Dermis microvascular lymphatic vessel endothelial cell (primary cell): Measurements from ENCODE around the gene AFF3. TPM values are rescaled to one million over a fixed set of nuclear protein-coding genes. Genes with fewer than 3 reads are reported as not detected.

ENCODE experiments used
- DNase-seq, 2 donors: peaks; one replicate each; pipeline versions ENCODE4 v3.0.0 to v3.0.0-alpha.2; 2010; ENCODE audit warnings: low read depth in 2 of 2
- total RNA-seq: library from RNA; depleted of rRNA; stranded (reverse); fragments of >200 nt; gene quantifications from 2 replicates; pipeline ENCODE4 v1.2.1, GENCODE V29; 2014

AFF3 gene
- total RNA-seq, 1 donor from 2014 or later, result under 0.01 TPM

GRCh38 chr2:99640635-99641151, 501.7 kb downstream of the AFF3 start:
- DNase-seq, result no peak

DNA sequence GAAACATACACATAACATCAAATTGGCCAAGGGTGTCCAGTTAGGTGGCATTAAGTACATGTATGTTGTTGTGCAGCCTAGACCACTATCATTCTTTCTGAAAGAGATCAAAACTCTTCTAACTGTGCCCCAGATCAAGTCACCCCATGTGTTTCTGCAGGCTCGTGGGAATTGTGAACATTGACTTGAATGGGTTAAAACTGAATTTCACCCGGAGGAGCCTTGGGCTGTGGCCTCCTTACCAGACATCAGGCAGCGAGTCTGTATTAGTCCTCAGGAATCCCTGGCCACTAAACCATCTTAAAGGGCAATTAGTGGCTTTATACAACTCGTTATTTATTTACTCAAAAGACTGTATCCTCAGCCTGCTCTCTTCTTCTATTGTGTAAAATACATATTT, 503.6 kb downstream of the AFF3 start:
- no peak for DNase-seq

GRCh38 chr2:99637159-99637697, 505.2 kb downstream of the AFF3 start:
- DNase-seq, result no peak

GRCh38 chr2:99636144-99637034, 506.0 kb downstream of the AFF3 start:
- DNase-seq, result peak; percentile 6 to 57

DNA sequence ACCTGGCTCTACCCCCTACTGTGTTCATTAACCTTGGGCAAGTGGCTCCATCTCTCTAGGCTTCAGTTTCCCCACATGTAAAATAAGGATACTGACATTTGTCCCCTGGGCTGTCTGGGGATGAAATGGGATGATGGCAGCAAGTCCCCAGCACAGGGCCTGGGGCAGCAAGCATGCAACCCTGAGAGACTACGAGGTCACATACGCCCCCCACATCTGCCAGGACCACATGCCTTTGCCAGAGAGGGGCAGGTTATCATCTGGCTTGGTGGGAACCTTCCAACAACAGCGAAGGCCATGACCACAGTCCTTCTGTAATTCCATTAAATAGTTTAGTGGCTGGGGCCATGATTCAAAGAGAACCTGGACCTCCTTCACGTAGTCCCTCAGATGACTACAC, 506.7 kb downstream of the AFF3 start:
- no peak for DNase-seq

DNA sequence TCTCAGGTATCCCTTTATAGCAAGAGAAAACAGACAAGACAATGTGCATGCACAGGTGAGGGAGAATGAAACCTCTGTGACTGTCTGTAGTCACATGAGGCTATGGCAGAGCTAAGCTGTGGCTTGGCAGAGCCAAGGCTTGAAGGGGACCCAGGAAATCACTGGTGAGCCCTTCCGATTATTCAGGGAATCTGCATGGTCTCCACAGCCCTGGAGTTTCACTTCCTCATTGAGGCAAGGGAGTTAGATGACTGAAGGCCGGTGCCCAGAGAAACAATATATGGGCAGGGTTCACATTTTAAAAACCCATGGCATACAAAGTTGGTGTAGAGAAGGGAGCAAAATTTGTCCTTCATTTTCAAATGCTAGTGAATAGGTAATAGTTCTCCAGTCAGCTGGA, 508.2 kb downstream of the AFF3 start:
- no peak for DNase-seq

DNA sequence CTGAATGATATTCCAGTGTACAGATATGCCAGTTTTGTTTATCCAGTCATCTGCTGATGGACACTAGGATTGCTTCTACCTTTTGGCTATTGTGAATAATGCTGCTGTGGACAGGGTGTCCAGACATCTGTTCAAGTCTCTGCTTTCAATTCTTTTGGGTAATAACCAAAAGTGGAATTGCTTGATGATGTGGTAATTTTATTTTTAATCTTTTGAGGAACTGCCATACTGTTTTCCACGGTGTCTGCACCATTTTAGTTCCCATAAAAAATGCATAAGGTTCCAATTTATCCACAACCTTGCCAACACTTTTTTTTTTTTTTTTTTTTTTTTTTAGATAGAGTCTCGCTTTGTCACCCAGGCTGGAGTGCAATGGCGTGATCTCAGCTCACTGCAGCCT, 510.7 kb downstream of the AFF3 start:
- no peak for DNase-seq

DNA sequence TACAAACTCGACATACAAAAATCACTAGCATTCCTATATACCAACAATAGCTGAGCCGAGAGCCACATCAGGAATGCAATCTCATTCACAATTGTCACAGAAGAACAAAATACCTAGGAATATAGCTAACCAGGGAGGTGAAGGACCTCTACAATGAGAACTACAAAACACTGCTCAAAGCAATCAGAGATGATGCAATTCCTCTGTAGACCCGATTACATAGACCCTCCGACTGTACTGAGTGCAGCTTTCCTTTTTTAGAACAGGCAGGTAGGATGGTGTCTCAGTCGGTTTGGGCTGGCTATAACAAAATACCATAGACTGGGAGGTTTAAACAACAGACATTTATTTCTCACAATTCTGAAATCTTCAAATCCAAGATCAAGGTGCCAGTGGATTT, 513.1 kb downstream of the AFF3 start:
- DNase-seq, result no peak

DNA sequence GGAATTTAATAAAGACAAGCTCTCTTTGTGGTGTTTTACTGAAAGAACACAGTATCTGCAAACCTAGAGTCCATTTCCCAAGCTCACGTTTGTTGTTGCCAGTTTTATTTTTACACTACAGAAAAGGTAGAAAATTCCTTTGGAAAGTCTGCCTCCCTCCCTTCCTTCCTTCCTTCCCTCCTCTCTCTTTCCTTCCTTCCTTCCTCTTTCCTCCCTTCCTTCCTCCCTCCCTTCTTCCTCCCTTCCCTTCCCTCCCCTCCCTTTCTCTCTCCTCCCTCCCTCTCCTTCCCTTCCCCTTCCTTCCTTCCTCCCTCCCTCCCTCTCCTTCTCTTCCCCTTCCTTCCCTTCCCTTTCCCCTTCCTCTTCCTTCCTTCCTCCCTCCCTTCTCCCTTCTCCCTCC, 516.2 kb downstream of the AFF3 start:
- DNase-seq, result no peak

GRCh38 chr2:99624677-99625076, 517.7 kb downstream of the AFF3 start:
- no peak for DNase-seq

GRCh38 chr2:99623613-99624012, 518.8 kb downstream of the AFF3 start:
- DNase-seq, result no peak

DNA sequence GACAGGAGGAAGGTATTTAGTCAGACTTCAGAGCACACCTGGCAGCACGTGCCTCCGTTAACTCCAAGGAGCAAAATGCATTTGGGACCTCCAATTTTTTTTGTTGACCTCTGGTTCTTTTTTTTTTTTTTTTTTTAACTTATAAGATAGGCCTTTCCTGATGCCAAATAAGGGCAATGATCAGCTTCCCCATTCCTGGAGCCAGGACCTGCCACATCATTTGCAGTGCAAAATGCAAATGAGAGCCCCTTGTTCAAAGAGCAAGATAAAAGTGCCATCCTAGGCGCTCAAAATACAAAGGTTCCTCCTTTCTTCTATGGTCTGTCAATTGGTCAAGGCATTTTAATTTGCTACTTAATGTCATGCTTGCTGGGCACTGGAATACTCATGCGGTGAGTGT, 519.4 kb downstream of the AFF3 start:
- DNase-seq, result no peak

GRCh38 chr2:99622534-99622933, 519.9 kb downstream of the AFF3 start:
- DNase-seq, result no peak

- no peak for DNase-seq
Observed at GRCh38 chr2:99621774-99622173, 520.6 kb downstream of the AFF3 start.

DNA sequence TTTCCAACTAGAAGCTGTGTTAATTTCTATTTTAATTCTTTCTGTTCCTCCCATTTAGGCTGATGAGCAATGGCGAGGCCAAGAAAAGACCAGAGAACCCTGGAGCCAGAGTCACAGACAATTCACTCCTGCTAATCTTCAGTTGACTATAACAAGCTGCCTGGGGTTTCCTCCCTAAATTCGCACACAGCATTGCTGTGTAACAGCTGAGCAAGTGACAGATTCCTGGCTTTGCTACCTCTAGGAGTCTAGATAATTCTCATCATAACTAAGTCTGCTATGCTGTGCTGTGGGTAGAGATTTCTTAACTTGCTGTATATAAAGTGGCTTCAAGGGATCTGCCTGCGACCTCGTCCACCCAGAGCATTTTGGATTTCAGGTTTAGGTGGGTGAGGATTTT, 521.3 kb downstream of the AFF3 start:
- no peak for DNase-seq

GRCh38 chr2:99619151-99619550, 523.2 kb downstream of the AFF3 start:
- no peak for DNase-seq

DNA sequence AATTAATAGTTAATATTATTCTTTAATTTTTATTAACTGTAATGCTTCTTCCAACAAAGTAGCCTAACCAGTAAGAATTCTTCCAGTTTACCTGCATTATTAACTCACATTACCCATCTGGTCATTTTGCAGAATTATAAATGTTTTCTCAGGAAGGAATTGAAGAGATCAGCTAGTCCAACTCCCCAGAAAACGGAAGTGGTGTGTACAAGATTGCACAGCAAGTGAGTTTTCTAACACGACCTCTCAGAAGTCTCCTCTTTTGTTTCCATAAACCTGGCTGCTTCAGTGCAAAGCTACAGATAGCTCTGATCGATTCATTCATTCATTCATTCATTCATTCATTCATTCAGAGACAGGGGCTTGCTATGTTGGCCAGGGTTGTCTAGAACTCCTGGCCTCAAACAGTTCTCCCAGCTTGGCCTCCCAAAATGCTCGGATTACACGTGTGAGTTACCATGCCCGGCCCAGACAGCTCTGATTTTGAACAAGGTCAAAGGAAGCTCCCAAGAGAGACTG, 523.8 kb downstream of the AFF3 start:
- no peak for DNase-seq

DNA sequence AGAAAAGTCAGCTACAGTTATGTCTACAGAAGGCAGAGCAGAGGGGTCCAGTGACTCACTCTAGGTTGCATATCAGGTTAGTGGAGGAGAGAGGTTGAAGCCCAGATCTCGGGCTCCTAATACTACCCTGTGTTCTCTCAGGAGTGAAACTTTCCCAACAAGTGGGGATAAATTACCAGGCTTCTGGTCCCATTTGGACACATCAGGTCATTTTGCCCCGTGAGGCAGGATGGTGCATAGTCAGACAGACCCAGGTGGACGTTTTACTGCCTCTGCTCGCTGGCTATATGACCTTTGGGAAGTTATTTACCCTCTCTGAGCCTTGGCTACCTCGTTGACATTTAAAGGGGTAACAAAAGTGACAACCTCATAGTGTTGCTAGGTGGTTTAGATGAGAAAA, 524.6 kb downstream of the AFF3 start:
- no peak for DNase-seq

DNA sequence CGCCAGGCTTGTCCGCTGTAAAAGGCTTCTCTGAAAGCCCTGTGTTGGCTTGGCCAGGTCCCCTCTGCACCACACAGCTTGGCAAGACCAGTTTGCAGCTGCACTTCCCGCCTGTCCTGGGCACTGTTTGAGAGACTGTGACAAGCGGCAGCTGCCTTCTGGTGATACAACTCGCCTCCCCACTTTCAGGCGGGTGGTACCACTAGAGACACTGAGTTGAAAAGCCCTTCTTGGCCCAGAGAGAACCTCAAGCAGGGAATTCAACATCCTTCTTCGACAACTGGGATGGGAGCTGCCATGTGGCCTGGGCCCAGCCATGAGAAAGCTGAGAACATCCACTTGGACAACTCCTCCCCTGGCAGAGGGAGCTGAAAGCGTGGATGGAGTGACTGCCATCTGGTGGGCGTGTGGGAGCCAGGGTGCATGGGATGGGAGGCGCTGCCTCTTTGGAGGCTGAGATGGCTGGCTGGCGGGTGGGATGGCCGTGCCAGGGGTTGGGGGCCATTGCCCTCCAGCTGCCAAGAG, 527.1 kb downstream of the AFF3 start:
- DNase-seq, result no peak

- no peak for DNase-seq
Observed at GRCh38 chr2:99613980-99614379, 528.4 kb downstream of the AFF3 start.

- no peak for DNase-seq
Observed at GRCh38 chr2:99611786-99612185, 530.6 kb downstream of the AFF3 start.

DNA sequence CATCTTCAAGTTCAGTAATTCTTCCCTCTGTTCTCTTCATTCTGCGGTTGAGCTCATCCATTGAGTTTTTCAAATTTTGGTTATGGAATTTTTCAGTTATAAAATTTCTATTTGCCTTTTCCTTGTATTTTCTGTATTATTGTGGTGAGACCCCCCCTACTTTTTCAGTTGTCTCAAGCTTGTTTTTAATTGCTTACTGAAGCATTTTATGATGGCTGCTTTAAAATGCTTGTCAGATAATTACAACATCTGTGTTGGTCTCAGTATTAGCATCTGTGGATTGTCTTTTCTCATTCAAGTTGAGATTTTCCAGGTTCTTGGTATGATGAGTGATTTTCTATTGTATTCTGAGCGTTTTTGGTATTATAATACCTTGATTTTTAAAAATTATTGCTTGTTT, 531.4 kb downstream of the AFF3 start:
- DNase-seq, result no peak
